ENCODE measurements around the gene PATJ.
"Not testable (repeated sequence)": the region's sequence is repeated elsewhere in the genome, so short reads cannot be mapped to it uniquely, and the experiment has no call there.

PATJ gene

DNA sequence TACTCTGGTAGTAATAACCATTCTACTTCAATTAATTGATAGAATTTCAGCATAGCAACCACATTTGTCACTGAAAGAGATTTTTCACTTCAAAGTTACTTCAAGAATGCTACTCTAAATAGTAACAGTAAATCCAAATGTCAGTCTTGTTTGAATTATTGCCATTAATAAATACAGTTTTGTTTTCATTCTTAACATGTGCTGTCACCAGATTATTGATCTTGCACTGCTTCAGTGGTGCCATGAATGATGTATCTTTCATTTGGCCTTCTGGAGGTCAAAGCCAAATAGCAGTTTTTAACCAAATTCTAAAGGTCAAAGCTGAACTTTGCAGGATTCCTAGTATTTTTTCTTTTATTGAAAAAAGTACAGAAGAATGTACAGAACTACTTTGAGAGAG, 199.5 kb downstream of the PATJ start:
- no peak overlapping the region for H3K27ac ChIP-seq
- H3K9me3 ChIP-seq (ENCODE audit: control insufficient read depth, low read length), result no peaks in the 10 kb centered on the region
- no peak overlapping the region for H2AFZ ChIP-seq
- H3K4me1 ChIP-seq, result no peaks in the 10 kb centered on the region
- TF ChIP-seq, protein P1, sequence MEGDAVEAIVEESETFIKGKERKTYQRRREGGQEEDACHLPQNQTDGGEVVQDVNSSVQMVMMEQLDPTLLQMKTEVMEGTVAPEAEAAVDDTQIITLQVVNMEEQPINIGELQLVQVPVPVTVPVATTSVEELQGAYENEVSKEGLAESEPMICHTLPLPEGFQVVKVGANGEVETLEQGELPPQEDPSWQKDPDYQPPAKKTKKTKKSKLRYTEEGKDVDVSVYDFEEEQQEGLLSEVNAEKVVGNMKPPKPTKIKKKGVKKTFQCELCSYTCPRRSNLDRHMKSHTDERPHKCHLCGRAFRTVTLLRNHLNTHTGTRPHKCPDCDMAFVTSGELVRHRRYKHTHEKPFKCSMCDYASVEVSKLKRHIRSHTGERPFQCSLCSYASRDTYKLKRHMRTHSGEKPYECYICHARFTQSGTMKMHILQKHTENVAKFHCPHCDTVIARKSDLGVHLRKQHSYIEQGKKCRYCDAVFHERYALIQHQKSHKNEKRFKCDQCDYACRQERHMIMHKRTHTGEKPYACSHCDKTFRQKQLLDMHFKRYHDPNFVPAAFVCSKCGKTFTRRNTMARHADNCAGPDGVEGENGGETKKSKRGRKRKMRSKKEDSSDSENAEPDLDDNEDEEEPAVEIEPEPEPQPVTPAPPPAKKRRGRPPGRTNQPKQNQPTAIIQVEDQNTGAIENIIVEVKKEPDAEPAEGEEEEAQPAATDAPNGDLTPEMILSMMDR (IDR thresholded peaks at IDR 0.05), result no peak
- H3K9ac ChIP-seq, result no peak overlapping the region
- H3K79me2 ChIP-seq, result no peaks in the 10 kb centered on the region
- no peaks in the 10 kb centered on the region for H3K36me3 ChIP-seq (ENCODE audit: control insufficient read depth, insufficient read depth, low read length)
- H3K4me3 ChIP-seq (ENCODE audit: low read depth, low read length), result no peak overlapping the region
- no peaks in the 10 kb centered on the region for H3K27me3 ChIP-seq (ENCODE audit: control insufficient read depth, insufficient read depth, low read length)
- no peak overlapping the region for H3K4me2 ChIP-seq (ENCODE audit: low read length)

DNA sequence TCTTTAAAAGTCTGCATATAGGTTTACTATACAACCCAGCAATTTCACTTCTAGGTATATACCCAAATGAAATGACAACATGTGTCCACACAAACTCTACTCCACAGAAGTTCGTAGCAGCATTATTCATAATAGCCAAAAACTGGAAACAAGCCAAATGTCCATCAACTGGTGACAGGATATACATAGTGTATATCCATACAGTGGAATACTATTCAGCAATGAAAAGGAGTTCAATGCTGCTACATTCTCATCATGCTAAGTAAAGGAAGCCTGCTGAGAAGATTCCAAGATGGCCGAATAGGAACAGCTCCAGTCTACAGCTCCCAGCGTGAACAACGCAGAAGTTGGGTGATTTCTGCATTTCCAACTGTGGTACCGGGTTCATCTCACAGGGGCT, 200.6 kb downstream of the PATJ start:
- H3K79me2 ChIP-seq, result no peaks in the 10 kb centered on the region
- TF ChIP-seq, protein P1 (IDR thresholded peaks at IDR 0.05), result no peak
- H3K27me3 ChIP-seq (ENCODE audit: control insufficient read depth, insufficient read depth, low read length), result no peaks in the 10 kb centered on the region
- no peak overlapping the region for H3K4me2 ChIP-seq (ENCODE audit: low read length)
- H3K27ac ChIP-seq, result no peak overlapping the region
- H2AFZ ChIP-seq, result no peak overlapping the region
- H3K9ac ChIP-seq, result no peak overlapping the region
- H3K9me3 ChIP-seq (ENCODE audit: control insufficient read depth, low read length), result no peaks in the 10 kb centered on the region
- H3K4me3 ChIP-seq (ENCODE audit: low read depth, low read length), result no peak overlapping the region
- no peaks in the 10 kb centered on the region for H3K4me1 ChIP-seq
- no peaks in the 10 kb centered on the region for H3K36me3 ChIP-seq (ENCODE audit: control insufficient read depth, insufficient read depth, low read length)

DNA sequence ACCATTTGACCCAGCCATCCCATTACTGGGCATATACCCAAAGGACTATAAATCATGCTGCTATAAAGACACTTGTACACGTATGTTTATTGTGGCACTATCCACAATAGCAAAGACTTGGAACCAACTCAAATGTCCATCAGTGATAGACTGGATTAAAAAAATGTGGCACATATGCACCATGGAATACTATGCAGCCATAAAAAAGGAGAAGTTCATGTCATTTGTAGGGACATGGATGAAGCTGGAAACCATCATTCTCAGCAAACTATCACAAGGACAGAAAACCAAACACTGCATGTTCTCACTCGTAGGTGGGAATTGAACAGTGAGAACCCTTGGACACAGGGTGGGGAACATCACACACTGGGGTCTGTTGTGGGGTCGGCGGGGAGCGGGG, 206.4 kb downstream of the PATJ start:
- H3K79me2 ChIP-seq; H3K27ac ChIP-seq; H2AFZ ChIP-seq; H3K4me2 ChIP-seq (ENCODE audit: low read length); H3K4me3 ChIP-seq (ENCODE audit: low read depth, low read length); H3K27me3 ChIP-seq (ENCODE audit: control insufficient read depth, insufficient read depth, low read length); H3K36me3 ChIP-seq (ENCODE audit: control insufficient read depth, insufficient read depth, low read length); H3K9ac ChIP-seq; H3K4me1 ChIP-seq; H3K9me3 ChIP-seq (ENCODE audit: control insufficient read depth, low read length): not testable (repeated sequence)

DNA sequence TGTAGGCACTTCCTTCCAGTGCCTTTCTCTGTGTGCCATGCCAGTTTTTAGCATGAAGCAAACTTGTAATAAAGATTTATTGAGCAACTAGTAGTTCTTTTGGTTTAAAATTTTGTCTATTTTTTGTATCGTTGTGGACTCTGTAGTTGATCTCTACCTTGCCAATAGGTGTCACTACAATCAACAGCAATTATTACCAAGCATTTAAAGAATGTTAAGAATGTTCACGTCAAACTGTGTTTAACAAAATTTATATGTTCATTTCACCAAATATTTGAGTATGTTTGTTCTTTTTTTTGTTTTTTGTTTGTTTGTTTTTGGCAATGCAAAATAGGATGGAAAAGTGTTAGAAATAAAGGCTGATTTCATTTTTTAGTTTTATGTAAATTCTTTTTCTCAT, 208.1 kb downstream of the PATJ start:
- Histone ChIP-seq H3K27ac (peak overlapping the region; percentile 85), H3K9ac (no peak overlapping the region), H3K79me2 (peaks cover 4% of the 10 kb centered on the region), H3K4me1 (peaks cover 3% of the 10 kb centered on the region), H2AFZ (no peak overlapping the region), H3K4me3 (ENCODE audit: low read depth, low read length) (no peak overlapping the region), H3K9me3 (ENCODE audit: control insufficient read depth, low read length) (no peaks in the 10 kb centered on the region), H3K36me3 (ENCODE audit: control insufficient read depth, insufficient read depth, low read length) (no peaks in the 10 kb centered on the region), H3K27me3 (ENCODE audit: control insufficient read depth, insufficient read depth, low read length) (no peaks in the 10 kb centered on the region), H3K4me2 (ENCODE audit: low read length) (no peak overlapping the region)
- TF ChIP-seq, protein P1 (IDR thresholded peaks at IDR 0.05), result peak; percentile 40

DNA sequence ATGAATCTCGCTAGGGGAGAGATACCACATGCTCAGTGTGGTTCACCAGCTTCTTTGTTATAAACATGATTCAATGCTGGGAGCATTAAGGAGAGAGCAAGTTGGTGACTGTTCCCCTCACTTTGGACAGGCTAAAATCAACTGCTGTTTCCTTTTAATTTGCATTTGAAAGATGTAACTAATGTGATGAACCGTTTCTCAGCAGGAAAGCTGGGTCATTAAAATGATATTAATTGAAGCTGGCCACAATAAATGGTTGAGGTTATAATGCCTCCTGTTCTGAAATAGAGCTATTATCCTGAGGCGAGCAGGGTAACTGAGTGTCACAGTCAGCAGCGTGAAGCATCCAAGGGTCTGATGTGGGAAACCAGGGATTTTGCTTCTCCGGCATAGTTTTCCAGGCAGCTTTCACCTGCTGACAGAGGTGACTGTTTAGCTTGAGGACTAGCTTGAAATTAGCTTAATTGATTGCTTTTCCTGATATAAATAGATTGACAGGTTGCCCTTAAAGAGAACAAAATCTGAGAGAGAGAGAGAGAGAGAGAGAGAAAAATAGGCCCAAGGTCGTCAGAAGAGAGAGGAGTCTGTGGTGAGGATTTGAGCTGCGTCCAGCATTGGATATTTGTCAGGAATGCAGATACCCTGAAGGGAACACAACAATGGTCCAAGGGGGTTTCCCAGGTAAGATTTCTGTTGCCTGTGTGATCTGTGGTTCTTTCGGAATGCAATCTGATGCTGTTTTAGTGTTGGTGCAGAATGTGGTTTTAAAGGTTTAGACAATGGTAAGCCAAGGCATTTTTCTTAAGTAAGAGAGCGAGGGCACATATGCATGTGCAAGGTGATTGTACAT, 209.7 kb downstream of the PATJ start:
- Histone ChIP-seq H3K9ac (no peak overlapping the region), H3K79me2 (peaks cover 4% of the 10 kb centered on the region), H3K4me1 (peaks cover 5% of the 10 kb centered on the region), H3K36me3 (ENCODE audit: control insufficient read depth, insufficient read depth, low read length) (no peaks in the 10 kb centered on the region), H2AFZ (peak overlapping the region; percentile 42), H3K4me3 (ENCODE audit: low read depth, low read length) (peak overlapping the region; percentile 56), H3K4me2 (ENCODE audit: low read length) (peak overlapping the region; percentile 70), H3K9me3 (ENCODE audit: control insufficient read depth, low read length) (no peaks in the 10 kb centered on the region), H3K27me3 (ENCODE audit: control insufficient read depth, insufficient read depth, low read length) (no peaks in the 10 kb centered on the region), H3K27ac (peak overlapping the region; percentile 85)
- TF ChIP-seq, protein P1 (IDR thresholded peaks at IDR 0.05), result no peak
